T-helper 2 cell treated with Interferon-gamma antibody and Interleukin-4, amounts not matched to agents 100 ng/mL and 5 ng/mL, for 36 hours (primary cell): ENCODE results near the gene PPP1R15B. TPM values are rescaled to one million over a fixed set of nuclear protein-coding genes. Genes with fewer than 3 reads are reported as not detected.

Experiments used
- intact Hi-C: fragments of 100-400 bp; cut with micrococcal nuclease; formaldehyde crosslinking; loops from one replicate; pipeline ENCODE4 v1.15.1; 2023
- total RNA-seq: library from RNA; stranded (reverse); gene quantifications from 2 replicates; pipeline ENCODE4 v1.2.3, GENCODE V29; 2022

PPP1R15B gene
- 62.9 and 65.5 TPM in 2 replicates for total RNA-seq

DNA sequence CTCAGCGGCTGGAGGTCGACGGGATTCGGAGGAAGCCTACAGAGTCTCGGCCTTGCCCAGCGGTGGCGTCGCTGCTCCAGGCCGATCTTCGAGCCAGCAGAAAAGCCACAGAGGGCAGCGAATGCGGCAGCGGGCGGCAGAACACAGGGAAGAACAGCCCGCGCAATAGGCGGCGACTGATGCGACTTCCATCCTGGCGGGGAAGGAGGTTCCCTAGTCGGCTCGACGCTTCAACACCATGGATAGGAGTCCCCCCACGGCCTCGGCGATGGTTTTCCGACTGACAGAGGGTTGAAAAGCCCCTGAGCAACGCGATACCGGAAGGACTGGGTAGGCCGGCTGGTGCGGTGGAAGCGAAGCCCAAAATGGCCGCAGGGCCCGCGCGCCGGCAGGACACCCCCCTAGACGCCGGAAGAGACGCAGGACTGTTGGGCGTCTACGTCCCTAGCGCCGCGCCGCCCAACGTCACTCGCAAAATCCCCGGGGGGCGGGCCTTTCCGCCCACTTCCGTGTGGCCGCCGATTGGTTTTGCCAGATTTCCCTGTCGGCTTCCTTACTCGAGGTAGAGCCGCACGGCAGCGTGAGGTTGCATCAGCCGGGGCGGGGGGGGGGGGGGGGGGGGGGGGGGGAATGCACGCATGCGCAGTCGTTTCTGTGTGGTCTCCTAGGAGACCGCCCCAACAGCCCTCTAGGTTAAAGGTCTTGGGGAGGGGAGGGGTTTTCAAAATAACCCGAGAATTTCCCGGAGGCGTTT lies at the start of gene PPP1R15B:
Gene PPP1R15B, minus strand, starts transcription at position 367 of the 754 bp plus-strand sequence. CDS start 406 bp downstream, outside the sequence.
- intact Hi-C loops, result loop anchor here (1.0 to 10.0 kb wide), 8 partner anchors 84 to 1454 kb away; partner anchors contain the start of genes ADIPOR1, MDM4, RBBP5 and SNRPE

DNA sequence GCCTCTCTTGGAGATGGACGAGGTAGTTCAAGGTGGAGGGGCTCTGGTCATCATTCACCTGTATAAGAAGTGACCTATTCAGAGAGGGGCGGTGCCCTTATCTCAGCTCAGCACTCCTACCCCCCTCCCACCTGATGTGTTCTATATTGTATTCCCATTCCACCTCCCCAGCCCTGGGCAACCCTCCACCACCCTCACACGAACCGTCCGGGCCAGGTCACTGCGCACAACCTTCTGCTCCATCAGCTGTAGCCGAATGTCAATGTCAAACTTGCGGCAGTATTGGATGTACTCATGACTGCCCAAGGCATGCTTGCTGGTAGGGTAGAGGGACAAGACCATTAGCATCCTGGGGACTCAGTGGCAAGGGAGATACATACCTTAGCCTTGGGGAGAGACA lies 48.7 kb upstream of the PPP1R15B start:
- intact Hi-C loops, result no loop called here

DNA sequence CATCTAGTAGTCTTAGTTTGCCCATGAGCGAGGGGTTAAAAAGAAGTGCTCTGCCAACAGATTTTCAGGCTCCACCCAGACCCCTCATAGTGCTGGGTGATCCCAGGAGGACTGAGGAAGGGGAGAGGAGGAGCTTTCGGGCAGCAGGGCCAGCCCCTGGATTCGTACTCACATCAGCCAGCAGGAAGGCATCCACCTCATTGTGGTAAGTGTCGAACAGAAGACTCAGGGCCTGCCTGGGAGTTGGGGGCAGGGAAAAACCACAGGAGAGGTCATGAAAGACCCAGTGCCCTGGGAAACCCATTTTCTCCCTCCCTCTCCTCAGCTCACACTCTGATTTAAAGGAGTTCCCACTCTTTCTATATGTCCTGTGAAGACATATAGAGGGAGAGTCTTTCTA lies 48.1 kb upstream of the PPP1R15B start:
- intact Hi-C loops, result no loop called here

DNA sequence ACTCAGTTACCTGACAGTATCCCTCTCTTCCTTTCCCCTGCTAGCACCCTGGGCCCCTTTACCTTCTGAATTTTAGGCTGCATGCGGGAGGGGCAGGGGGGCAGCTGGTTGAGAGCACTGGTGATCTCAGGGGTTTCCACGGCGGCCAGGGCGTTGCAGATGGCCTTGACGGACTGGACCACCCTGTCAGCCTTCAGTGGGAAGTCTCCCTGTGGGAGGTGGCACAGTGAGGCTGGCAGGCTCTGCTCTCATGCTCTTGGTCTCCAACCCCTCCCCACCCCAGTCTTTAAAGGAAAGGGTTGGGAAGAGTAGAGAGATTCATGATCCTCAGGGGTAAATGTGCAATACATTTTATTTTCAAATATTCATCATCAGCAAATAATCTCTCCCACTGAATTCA lies 46.0 kb upstream of the PPP1R15B start:
- intact Hi-C loops, result no loop called here

DNA sequence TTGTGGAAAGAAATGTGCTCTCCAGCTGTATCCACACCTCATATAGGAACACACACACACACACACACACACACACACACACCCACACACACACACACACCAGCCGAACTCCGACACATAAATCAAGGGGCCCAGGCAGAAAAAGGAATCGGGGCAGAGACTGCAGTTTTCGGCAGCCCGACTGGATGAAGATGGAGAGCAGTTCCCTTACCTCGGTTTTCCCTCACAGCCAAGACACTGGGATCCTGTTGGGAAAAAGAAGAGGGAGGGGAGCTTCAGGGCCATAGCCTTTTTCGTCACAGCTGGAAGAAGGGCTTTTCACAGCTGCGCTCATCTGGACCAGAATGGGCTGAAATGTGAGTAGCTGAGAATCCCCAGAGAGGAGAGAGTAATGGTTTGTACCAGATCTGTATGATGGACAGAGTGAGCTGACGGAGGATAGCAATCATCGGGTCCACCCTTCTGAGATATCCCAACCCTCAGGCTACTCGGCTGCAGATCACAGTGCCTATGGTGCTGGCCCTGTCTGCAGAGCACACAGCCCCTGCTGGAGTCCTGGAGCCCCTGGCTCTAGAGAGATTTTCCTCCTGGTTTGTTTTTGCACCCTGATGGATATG lies 45.3 kb upstream of the PPP1R15B start:
- intact Hi-C loops, result no loop called here

DNA sequence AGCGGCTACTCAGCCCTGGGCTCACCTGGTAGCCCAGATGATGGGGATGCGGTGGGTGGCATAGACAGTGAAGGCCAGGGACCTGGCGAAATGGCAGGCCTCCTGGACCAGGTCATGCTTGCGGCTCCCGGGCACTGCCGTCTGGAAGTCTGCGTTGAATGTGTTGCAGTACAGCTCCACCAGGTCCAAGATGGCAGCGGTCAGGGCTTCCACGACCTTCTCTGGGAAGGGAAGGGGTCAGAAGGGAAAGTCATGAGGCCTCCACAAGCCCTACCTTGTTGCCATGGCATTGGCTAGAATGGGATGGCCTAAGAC lies 44.2 kb upstream of the PPP1R15B start:
- intact Hi-C loops, result no loop called here

DNA sequence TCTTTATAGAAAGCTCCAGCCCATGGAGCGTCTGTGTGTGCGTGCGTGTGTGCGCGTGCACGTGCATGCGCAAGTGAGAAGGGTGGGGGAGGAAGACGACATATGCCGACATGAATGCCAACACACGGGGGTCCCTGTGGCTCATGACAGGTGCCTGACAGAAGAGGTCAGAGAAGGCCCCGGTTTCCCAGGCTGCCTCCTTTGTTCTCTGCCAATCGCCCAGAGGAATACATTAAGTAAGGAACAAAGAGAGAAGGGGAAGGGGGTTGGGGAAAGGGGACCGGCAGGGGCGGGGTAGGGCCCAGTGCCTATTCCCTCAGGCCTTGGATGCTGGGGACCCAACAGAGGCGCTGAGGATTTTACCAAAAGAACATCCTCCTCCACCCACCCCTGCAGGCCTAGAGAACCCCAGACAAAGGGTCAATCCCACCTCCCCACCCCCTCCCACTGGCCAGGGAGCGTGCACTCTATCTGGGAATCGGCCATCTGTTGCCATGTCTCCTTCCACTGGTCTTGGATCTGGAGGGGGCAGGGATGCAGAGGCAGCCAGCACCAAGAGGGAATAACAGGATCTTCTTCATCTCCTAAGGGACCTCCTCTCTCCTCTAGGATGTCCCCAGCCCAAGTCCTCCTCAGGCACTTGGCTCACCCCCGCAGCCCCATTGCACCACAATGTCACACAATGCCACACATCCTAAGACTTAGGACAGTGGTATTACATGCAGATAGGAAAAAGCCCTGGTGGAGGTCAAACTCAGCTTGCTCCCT lies 43.6 kb upstream of the PPP1R15B start:
- intact Hi-C loops, result no loop called here

DNA sequence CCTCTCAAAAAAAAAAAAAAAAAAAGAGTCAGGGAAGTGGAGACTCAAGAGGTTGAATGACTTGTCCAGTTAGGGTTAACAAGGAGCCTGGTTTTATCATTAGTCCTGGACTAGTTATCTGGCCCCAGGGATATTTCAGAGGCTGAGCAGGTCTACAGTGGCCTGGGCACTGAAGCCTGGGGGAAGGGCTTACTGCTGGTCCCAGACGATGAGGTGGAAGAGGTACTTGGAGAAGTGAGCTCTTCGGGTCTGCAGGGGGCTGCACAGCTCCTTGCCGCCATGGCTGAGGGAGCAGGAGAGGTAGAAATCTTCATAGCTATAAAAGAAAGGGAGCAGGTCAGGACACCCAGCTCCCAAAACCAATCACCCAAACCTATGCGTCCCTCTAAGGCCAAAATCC lies 42.9 kb upstream of the PPP1R15B start:
- intact Hi-C loops, result no loop called here

DNA sequence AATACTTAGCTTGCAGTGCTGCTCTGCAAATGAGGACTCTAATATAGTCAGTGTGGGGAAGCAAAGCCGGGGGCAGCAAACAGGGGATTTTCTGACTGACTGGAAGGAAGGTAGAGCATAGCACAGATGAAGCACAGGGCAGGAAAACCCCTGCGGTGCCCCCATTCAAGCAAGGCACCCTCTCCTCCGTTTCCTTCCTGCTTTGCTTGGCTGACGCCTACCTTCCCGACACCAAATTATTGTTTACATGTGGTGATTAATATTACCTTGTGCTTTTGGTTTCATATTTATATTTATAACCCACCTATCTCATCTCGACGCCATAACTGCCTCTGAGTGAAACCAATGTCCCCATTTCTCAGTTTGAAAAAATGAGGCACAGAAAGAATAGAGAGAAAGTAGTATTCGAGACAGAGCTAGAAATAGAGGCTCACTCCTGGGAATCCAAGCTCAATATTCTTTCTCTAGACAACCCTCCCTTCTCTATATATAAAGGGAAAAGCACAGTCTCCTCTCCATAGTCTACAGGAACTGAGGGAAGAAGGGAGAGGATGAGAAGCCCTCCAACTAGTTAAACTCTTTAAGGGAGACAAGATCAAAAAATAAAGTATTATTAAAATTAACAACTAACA lies 41.6 kb upstream of the PPP1R15B start:
- intact Hi-C loops, result no loop called here

DNA sequence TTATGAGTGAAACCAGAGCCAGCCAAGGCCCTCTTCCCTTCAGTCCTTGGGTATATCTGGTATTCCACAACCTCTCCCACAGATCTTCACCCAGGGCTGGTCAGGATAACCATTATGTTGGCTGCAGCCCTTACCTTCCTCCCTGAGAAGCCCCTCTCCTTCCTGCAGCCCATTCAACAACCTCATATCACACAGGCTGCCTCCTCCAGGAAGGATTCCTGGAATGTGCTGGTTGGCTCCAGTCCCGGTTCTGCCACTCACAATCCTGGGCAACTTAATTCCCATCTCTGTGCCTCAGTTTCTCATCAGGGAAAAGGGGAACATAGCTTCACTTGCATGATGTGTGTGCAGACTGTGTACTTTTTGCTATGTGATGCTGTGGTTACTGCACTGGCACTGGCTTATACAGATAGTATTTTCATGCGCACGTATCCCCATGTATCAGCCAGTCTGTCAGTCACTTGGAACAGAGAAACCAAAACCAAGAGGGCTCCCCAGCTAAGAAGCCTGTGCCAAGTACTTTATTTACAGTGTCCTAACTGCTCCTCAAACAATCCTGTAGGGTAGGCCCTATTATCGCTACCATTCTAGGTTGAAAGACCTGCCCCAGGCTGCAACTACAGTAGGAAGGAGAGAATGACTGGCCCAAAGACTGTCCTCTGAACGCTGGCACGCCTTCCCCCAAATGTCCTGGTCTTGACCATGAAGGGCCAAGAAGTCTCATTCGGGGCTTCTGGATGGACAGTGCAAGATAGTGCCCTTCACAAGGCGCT lies 39.9 kb upstream of the PPP1R15B start:
- intact Hi-C loops, result no loop called here

DNA sequence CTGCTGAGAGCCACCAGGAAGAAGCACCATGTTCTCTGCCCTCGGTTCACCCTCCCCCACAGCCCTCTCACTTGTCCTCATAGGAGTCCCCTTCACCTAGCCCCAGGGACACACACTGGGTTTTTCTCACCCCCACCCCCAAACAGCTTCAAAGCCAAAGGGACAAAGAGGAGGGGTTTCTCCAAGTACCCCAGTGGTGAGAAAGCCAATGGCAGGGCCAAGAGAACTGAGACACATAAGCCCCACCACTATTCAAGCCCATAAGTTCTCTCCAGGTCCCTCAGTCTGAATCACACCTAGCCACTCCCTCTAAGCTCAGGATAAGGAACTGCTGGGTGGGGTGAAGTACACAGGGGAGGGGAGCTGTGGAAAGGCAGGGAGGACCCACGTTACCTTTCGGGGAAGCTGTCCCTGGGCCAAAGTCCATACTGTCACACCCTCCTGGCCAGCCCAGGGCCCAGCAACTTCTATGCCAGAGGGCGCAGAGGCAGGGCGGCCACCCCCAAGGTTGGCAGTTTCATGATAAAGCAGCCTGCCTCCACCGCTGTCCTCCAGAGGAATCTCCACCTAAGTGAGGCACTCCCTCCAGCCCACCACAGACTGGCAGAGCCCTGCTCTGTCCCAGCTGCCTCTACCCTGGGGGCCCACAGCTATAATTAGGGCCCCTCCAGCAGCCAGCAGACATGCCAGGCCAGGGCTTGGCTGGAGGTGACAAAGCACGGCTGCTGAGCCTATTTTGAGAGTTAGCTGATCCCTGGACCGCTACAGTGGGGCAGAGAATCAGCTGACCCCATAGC lies 39.0 kb upstream of the PPP1R15B start:
- intact Hi-C loops, result no loop called here

DNA sequence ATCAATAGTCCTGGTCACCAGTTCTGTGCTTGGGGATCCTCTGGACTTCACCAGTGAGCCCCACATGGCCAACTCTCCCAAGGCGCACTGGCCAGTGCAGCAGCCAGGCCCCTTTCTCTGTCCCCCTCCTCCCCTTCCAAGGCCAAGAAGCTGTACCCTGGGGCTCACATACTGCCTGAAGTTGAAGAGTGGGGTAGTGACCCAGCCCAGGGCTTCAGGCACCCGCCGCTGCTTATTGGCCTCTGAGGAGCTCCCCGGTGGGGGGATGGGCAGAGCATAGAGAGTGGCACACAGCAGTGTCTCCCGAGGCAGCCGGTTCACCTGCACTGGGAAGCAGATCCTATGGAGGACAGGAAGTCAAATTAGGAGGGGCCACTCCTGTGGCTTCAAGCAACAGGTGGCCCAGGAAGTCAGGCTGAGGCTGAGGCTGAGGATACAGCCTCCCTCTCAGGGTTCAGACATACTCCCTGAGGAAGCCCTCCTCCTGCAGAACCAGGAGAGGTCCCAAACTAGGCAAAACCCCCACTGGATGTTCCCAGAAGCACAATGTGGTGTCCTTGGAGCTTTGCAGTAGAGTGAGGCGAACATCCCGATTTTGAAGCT lies 38.2 kb upstream of the PPP1R15B start:
- intact Hi-C loops, result no loop called here

DNA sequence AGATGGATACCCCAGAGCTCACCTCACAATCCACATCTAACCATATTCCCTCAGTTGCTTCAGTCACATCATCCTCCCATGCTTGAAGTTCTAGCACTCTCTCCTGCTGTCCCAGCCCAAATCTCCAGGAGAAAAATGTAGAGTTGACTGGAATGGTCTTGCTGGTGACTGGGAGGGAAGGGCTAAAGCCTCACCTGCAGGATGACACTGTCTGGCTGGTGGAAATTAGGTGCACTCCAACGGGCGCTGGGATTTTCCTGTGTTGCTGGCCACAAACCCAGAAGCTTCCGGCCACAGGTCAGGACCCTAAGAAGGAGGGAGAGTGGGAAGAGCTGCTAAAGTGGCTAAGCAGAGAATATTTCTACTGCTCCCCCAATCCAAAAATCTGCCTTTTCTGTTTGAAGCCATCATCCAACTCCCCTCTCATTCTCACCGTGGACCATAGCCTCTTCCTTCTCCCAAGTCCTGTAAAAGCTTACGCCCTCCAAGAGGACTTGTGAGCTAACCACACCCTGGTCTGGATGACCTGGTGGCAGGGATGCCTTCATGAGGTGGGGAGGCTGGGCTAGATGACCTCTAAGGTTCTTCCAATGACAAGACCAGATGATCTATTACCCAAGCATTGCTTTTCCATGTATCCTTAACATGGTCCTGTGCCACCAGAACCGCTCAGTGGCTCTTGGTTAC lies 37.5 kb upstream of the PPP1R15B start:
- intact Hi-C loops, result no loop called here

DNA sequence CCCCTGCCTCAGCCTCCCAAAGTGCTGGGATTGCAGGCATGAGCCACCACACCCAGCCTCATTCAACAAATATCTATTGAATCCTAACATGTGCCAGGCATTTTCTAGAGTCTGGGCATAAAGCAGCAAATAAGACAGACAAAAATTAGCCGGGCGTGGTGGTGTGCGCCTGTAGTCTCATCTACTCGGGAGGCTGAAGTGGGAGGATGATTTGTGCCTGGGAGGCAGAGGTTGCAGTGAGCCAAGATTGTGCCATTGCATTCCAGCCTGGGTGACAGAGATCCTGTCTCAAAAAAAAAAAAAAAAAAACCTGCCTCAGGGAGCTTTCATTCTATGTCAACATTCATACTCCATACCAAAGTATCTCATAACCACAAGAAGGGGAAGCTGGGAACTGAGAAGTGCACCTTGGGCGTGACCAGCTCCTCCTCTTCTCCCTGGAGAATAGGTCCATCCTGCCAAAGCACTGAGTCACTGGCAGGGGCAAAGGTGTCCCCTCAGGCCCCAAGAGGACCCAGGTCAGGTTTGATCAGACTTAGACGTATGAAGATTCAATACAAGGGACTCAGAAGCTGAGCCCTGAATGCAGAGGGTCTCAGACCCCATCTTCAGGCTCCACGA lies 36.8 kb upstream of the PPP1R15B start:
- intact Hi-C loops, result no loop called here

DNA sequence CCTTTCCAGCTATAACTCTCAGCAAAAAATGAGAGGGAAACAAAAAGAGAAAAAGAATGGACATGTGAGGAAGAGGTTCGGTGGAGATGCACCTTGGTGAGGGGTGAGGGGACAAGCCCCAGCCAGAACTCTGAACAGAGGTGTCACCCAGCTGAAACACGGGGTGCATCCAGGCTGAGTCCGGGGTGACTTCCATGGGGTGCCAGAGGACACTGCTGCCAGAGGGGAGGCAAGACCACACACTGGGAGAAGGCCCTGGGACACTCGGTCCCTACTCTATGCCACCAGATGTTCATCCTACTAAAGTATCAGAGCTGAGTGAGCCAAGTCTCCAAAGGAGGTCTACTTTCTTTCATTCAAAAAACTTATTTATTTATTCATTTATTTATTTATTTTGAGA lies 36.1 kb upstream of the PPP1R15B start:
- intact Hi-C loops, result loop anchor here (2.0 kb wide), 1 partner anchor 359 kb away; no protein-coding TSS in a partner anchor

DNA sequence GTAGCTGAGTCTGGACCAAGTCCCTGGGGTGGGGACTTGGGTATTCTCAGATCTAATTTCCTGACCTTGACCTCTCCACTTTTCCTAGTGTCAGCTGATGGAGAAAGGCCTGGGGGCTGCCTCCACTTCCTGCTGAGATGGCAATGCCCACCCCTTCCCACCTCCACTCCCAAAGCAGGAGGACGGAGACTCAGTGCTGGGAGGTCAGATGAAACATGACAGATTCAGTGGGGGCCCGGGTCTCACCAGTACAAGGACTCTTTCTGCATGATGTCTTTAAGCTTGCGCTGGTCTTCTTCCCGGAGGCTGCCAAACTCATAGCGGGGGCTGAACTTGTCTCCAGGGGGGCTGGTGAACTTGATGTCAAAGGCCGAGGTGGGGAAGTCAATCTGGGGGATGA lies 35.6 kb upstream of the PPP1R15B start:
- intact Hi-C loops, result loop anchor here (2.0 kb wide), 1 partner anchor 360 kb away; no protein-coding TSS in a partner anchor

DNA sequence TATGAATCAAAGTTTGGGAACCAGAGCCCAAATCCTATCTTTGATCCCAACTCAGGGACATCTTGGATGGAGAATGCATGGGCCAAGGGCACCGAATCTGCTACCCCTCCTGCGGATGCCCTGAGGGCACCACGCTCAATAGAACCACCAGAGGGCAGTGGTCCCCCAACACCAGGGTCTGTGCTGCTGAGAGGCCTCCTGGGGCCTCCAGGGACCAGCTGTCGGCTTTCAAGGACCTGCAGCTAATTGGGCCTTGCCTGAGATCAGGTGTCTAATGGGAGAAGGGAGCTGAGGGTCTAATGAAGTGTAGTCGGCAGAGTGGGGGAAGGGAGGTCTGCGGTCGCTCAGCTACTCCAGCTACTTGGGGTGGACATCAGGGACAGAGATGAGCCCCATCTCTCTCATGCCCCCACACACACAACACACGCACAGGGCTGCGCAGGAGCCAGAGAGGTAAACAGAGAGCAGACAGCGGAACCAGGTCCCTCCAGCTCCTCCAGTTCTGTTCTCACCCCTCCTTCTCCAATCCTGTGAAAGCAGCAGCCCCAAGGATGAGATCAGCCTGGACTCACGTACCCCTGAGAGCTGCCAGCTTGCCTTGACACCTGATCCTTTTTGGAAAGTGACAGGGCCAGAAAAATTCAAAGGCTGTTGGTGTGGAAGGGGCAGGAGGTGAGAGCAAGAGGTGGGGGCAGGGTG lies 34.9 kb upstream of the PPP1R15B start:
- intact Hi-C loops, result loop anchor here (1.0 to 2.0 kb wide), 3 partner anchors 48 to 360 kb away; partner anchors contain the start of gene PIK3C2B

DNA sequence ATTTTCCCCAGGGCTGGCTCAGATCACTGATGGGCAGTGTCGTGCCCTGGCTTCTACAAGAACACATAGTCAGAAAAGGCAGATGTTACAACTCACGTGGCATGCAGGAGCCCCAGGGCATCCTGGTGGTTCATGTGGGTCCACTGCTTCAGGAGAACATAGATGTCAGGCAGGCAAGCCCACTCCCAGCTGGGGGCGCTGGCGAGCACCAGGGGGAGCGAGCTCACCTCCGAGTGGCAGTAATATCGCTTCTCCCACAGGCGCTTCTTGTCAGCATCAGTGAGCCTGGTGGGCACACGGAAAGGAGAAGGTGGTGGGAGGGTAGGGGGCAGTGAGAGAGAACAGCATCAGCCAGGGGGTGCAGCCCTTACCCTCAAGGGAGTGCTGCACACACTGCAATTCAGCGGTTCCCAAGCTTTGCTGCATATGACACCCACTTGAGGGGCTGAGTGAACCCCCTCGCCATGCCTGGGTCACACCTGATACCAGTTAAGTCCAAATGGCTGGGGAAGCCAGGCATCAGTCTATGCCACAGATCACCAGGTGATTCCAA lies 34.3 kb upstream of the PPP1R15B start:
- intact Hi-C loops, result loop anchor here (1.0 to 2.0 kb wide), 3 partner anchors 48 to 361 kb away; partner anchors contain the start of gene PIK3C2B
